Glomerular visceral epithelial cell (primary cell): Measurements from ENCODE around the gene PIK3R6.
"Not testable (repeated sequence)": the region's sequence is repeated elsewhere in the genome, so short reads cannot be mapped to it uniquely, and the experiment has no call there.

ENCODE experiments used
- DNase-seq: peaks from one replicate; pipeline ENCODE4 v3.0.0-alpha.2; 2016; ENCODE audit errors: extremely low spot score

PIK3R6 gene

GRCh38 chr17:8875436-8875835 is 8.0 kb upstream of the PIK3R6 start:
- no peak for DNase-seq

GRCh38 chr17:8873801-8874715 is 6.6 kb upstream of the PIK3R6 start:
- no peak for DNase-seq

- DNase-seq = no peak
Measured at GRCh38 chr17:8872705-8873435, 5.4 kb upstream of the PIK3R6 start.

- no peak for DNase-seq
Measured at GRCh38 chr17:8872036-8872704, 4.7 kb upstream of the PIK3R6 start.

- DNase-seq = no peak
Measured at GRCh38 chr17:8871081-8871581, 3.7 kb upstream of the PIK3R6 start.

GRCh38 chr17:8870406-8871040 is 3.0 kb upstream of the PIK3R6 start:
- DNase-seq = no peak

- DNase-seq = no peak
Measured at GRCh38 chr17:8869114-8869815, 1.8 kb upstream of the PIK3R6 start.

GRCh38 chr17:8868529-8868951 is 1.1 kb upstream of the PIK3R6 start:
- no peak for DNase-seq

GRCh38 chr17:8868092-8868491 is 618 bp upstream of the PIK3R6 start:
- no peak for DNase-seq

GRCh38 chr17:8865811-8866210 is 1.7 kb downstream of the PIK3R6 start:
- no peak for DNase-seq

GRCh38 chr17:8865385-8865784 is 2.1 kb downstream of the PIK3R6 start:
- no peak for DNase-seq

GRCh38 chr17:8862213-8863056 is 5.0 kb downstream of the PIK3R6 start:
- DNase-seq = no peak

- no peak for DNase-seq
Measured at GRCh38 chr17:8861495-8862181, 5.8 kb downstream of the PIK3R6 start.

- no peak for DNase-seq
Measured at GRCh38 chr17:8859804-8860430, 7.6 kb downstream of the PIK3R6 start.

- no peak for DNase-seq
Measured at GRCh38 chr17:8859027-8859803, 8.3 kb downstream of the PIK3R6 start.

GRCh38 chr17:8857919-8858318 is 9.6 kb downstream of the PIK3R6 start:
- DNase-seq = no peak

- no peak for DNase-seq
Measured at GRCh38 chr17:8856869-8857575, 10.5 kb downstream of the PIK3R6 start.

GRCh38 chr17:8856205-8856603 is 11.3 kb downstream of the PIK3R6 start:
- DNase-seq = not testable (repeated sequence)
